Esophagus squamous epithelium (tissue), 5 donors: ENCODE data around the gene STARD3. TPM values are rescaled to one million over a fixed set of nuclear protein-coding genes. Genes with fewer than 3 reads are reported as not detected.

ENCODE experiments used
- DNase-seq: peaks from one replicate; lab custom pipeline; 2025; lab: John Stamatoyannopoulos, UW
- H3K27ac ChIP-seq, 4 donors: fragments of 200-600 bp; sonication (generic); one replicate each; pipeline ENCODE4 v1.5.1; 2016 to 2019; ENCODE audit warnings: mild to moderate bottlenecking in 1 of 4
- H3K27me3 ChIP-seq, 4 donors: fragments of 200-600 bp; sonication (generic); 1 replicate in 3 of 4; 2 replicates in 1 of 4; pipeline versions ENCODE4 v1.5.1 to v1.6.0; 2017 to 2021; ENCODE audit warnings: antibody characterized with exemption in 1 of 4
- H3K36me3 ChIP-seq, 3 donors: fragments of 200-600 bp; sonication (generic); one replicate each; pipeline ENCODE4 v1.5.1; 2016 to 2019
- H3K4me1 ChIP-seq, 3 donors: fragments of 200-600 bp; sonication (generic); one replicate each; pipeline ENCODE4 v1.5.1; 2017 to 2019
- H3K4me3 ChIP-seq, 4 donors: fragments of 200-600 bp; sonication (generic); 1 replicate in 3 of 4; 2 replicates in 1 of 4; pipeline ENCODE4 v1.5.1; 2016 to 2019; ENCODE audit warnings: mild to moderate bottlenecking in 2 of 4, moderate library complexity in 1 of 4
- H3K9me3 ChIP-seq, 3 donors: fragments of 200-600 bp; sonication (generic); one replicate each; pipeline ENCODE4 v1.5.1; 2016 to 2019
- CTCF ChIP-seq, 6 experiments: fragments of 450-650 bp in 4 of 6; fragments of 200-600 bp in 2 of 6; sonication (generic) in 2 of 6; IDR thresholded peaks; one replicate each; pipeline ENCODE4 v1.5.1; 2016 to 2019; ENCODE audit warnings: antibody characterized with exemption in 6 of 6, mild to moderate bottlenecking in 4 of 6, moderate library complexity in 4 of 6
- POLR2A ChIP-seq, 4 donors: fragments of 450-650 bp; IDR thresholded peaks; one replicate each; pipeline ENCODE4 v1.6.1; 2017; ENCODE audit warnings: antibody characterized with exemption in 4 of 4, mild to moderate bottlenecking in 4 of 4, moderate library complexity in 3 of 4
- WGBS, 2 donors: methylation state at CpG; one replicate each; pipeline ENCODE4 v1.1.5; 2018; 5-methylcytosine and 5-hydroxymethylcytosine counted together
- intact Hi-C: fragments of 100-400 bp; cut with DNase I; formaldehyde crosslinking; loops from one replicate; pipeline ENCODE4 v1.15.0; 2022
- total RNA-seq, 4 donors: library from RNA; depleted of rRNA; stranded (reverse); fragments of >200 nt; gene quantifications; one replicate each; pipeline ENCODE4 v1.1.0, GENCODE V29; 2016
- donor health status: DM: yes; HTN: yes; CAD: no.

The STARD3 gene
- total RNA-seq, 4 donors from 2014 or later = 27.3 to 46.7 (median 33.4) TPM

- Histone ChIP-seq H3K27me3 (no peaks in the 10 kb centered on the region), H3K36me3 (peaks cover 0 to 24% (median 2%) of the 10 kb centered on the region in 3 donors), H3K4me1 (peaks cover 10 to 43% (median 13%) of the 10 kb centered on the region in 3 donors), H3K4me3 (peak overlapping the region; percentile 58 to 86 (median 78)), H3K27ac (peak overlapping the region; percentile 86 to 96 (median 93)), H3K9me3 (no peaks in the 10 kb centered on the region)
- intact Hi-C loops = no loop called here
- DNase-seq = no peak
- 20 to 29% methylated on average over 6 of the region's 6 CpGs for WGBS, 2 donors
- no peak for TF ChIP-seq POLR2A (IDR thresholded peaks at IDR 0.05)
- no peak for TF ChIP-seq CTCF (IDR thresholded peaks at IDR 0.05)
Measured at GRCh38 chr17:39688475-39688835, 51.5 kb downstream of the STARD3 start.

- intact Hi-C loops = no loop called here
- H3K4me3 ChIP-seq = peak overlapping the region in 2 of 4 donors; percentile 78 to 86
Measured at GRCh38 chr17:39688945-39689344, 52.0 kb downstream of the STARD3 start.

GRCh38 chr17:39694593-39694992 is 57.6 kb downstream of the STARD3 start:
- H3K36me3 ChIP-seq = no peaks in the 10 kb centered on the region
- no peaks in the 10 kb centered on the region for H3K9me3 ChIP-seq
- no peak for TF ChIP-seq POLR2A (IDR thresholded peaks at IDR 0.05)
- TF ChIP-seq CTCF (IDR thresholded peaks at IDR 0.05) = no peak
- 76 to 77% methylated on average over 5 of the region's 5 CpGs for WGBS, 2 donors
- peaks cover 5 to 13% (median 5%) of the 10 kb centered on the region in 3 donors for H3K4me1 ChIP-seq
- peaks cover 0 to 2% (median 0%) of the 10 kb centered on the region in 4 donors for H3K27me3 ChIP-seq
- H3K27ac ChIP-seq = no peak overlapping the region
- intact Hi-C loops = no loop called here
- no peak overlapping the region for H3K4me3 ChIP-seq
- no peak for DNase-seq

More at GRCh38 chr17:39688945-39689344, 52.0 kb downstream of the STARD3 start:
- peaks cover 0 to 19% (median 0%) of the 10 kb centered on the region in 3 donors for H3K36me3 ChIP-seq
- TF ChIP-seq POLR2A (IDR thresholded peaks at IDR 0.05) (no peak), CTCF (IDR thresholded peaks at IDR 0.05) (no peak)
- no peaks in the 10 kb centered on the region for H3K9me3 ChIP-seq
- 35 to 47% methylated on average over 3 of the region's 3 CpGs for WGBS, 2 donors
- H3K27ac ChIP-seq = peak overlapping the region in 2 of 4 donors; percentile 93
- no peak for DNase-seq
- peaks cover 10 to 43% (median 13%) of the 10 kb centered on the region in 3 donors for H3K4me1 ChIP-seq
- no peaks in the 10 kb centered on the region for H3K27me3 ChIP-seq

GRCh38 chr17:39695089-39695474 is 58.1 kb downstream of the STARD3 start:
- no peak for DNase-seq
- no peak overlapping the region for H3K4me3 ChIP-seq
- no peak for TF ChIP-seq POLR2A (IDR thresholded peaks at IDR 0.05)
- no peak for TF ChIP-seq CTCF (IDR thresholded peaks at IDR 0.05)
- H3K9me3 ChIP-seq = no peaks in the 10 kb centered on the region
- intact Hi-C loops = no loop called here
- 96 to 100% methylated on average over 2 of the region's 2 CpGs for WGBS, 2 donors
- H3K4me1 ChIP-seq = peaks cover 5 to 14% (median 7%) of the 10 kb centered on the region in 3 donors
- peaks cover 0 to 7% (median 0%) of the 10 kb centered on the region in 4 donors for H3K27me3 ChIP-seq
- H3K36me3 ChIP-seq = no peaks in the 10 kb centered on the region
- no peak overlapping the region for H3K27ac ChIP-seq

- Histone ChIP-seq H3K27me3 (peaks cover 0 to 21% (median 0%) of the 10 kb centered on the region in 4 donors), H3K36me3 (no peaks in the 10 kb centered on the region), H3K4me3 (no peak overlapping the region), H3K27ac (no peak overlapping the region), H3K9me3 (no peaks in the 10 kb centered on the region), H3K4me1 (peaks cover 11 to 26% (median 14%) of the 10 kb centered on the region in 3 donors)
- no peak for DNase-seq
- TF ChIP-seq CTCF (IDR thresholded peaks at IDR 0.05) = no peak
- no peak for TF ChIP-seq POLR2A (IDR thresholded peaks at IDR 0.05)
- 75 to 86% methylated on average over 3 to 6 of the region's 6 CpGs for WGBS, 2 donors
- intact Hi-C loops = no loop called here
Measured at GRCh38 chr17:39696731-39697130, 59.8 kb downstream of the STARD3 start.
